GM12801 (cell line): ENCODE data around the gene PRICKLE3.

Experiments used
- TF ChIP-seq, protein P1 (sequence below): IDR thresholded peaks from one replicate; pipeline ENCODE4 v1.5.1; 2011; ENCODE audit warnings: control low read depth; ENCODE audit not compliant: insufficient read length; ENCODE audit errors: extremely low read depth

PRICKLE3 gene, protein sequence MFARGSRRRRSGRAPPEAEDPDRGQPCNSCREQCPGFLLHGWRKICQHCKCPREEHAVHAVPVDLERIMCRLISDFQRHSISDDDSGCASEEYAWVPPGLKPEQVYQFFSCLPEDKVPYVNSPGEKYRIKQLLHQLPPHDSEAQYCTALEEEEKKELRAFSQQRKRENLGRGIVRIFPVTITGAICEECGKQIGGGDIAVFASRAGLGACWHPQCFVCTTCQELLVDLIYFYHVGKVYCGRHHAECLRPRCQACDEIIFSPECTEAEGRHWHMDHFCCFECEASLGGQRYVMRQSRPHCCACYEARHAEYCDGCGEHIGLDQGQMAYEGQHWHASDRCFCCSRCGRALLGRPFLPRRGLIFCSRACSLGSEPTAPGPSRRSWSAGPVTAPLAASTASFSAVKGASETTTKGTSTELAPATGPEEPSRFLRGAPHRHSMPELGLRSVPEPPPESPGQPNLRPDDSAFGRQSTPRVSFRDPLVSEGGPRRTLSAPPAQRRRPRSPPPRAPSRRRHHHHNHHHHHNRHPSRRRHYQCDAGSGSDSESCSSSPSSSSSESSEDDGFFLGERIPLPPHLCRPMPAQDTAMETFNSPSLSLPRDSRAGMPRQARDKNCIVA

DNA sequence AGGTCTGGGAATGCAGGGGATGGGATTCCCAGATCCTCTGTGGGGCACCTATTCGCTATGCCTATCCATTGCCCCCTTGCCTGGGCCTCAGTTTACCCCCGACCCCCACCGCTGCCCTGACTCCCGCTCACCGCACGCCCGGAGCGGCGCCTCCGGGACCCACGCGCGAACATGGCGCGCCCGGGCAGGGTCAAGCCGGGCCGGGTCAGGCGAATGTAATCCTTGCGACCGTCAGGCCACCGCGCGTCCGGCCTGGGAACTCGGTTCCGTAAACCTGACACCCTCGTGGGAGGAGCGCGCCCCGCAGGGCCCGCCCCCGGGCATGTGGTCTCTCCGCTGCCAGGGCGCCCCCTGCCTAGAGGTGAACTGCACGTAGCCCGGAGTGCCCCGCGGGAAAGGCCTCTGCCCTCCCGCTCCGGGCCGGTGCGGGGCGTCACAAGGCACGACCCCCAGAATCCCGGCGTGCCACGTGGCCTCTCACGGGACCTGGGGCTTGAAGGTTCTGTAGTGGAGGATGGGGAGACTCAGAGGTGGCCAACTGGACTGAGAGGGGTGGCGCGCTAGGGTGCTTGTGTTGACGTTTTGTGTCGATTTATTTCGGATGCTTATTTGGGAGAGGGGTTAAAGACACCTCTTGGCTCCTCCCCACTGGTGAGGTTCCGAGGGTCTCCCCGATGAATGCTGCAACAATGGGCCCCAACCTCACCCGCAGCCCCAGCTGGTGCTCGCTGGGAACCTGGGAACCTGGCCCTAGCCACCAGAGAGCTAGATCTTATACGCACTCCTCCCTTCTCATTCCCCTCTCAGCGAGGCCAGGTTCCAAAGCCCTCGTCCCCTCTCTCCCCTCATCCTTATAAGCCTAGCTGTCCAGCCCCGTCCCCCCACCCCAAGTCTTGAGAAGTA, at the start of gene PRICKLE3:
TSS of gene PRICKLE3 (minus strand) at position 249 of the 903 bp plus-strand sequence. CDS start at position 173, 76 bp downstream.
- TF ChIP-seq, protein P1, sequence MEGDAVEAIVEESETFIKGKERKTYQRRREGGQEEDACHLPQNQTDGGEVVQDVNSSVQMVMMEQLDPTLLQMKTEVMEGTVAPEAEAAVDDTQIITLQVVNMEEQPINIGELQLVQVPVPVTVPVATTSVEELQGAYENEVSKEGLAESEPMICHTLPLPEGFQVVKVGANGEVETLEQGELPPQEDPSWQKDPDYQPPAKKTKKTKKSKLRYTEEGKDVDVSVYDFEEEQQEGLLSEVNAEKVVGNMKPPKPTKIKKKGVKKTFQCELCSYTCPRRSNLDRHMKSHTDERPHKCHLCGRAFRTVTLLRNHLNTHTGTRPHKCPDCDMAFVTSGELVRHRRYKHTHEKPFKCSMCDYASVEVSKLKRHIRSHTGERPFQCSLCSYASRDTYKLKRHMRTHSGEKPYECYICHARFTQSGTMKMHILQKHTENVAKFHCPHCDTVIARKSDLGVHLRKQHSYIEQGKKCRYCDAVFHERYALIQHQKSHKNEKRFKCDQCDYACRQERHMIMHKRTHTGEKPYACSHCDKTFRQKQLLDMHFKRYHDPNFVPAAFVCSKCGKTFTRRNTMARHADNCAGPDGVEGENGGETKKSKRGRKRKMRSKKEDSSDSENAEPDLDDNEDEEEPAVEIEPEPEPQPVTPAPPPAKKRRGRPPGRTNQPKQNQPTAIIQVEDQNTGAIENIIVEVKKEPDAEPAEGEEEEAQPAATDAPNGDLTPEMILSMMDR: no peak

DNA sequence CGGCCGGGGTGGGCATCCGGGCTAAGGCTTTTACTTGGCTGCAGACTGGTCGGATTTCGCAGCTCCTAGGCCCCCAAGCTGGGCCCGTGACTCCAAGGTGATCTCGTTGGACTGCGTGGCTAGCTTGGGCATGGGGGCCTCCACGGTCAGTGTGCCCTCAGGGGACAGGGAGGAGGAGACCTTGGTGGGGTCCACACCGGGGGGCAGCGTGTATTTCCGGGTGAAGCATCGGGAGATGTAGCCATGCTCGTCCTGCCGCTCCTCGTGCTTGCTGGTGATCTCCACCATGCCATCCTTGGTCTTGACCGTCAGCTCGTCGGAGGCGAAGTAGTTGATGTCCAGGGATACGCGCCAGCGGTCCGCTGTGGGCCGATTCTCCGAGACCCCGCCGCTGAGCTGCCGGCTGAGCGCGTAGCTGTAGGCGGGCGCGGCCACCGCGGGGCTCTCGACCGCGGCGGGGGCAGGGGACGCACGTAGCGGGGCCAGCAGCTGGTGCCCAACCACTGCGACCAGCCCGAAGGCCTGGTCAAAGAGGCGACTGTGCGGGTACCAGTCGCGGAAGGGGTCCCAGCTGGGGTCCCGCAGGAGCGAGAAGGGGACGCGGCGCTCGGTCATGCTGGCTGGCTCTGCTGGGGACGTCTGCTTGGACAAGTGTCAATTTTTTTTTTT, 47.8 kb upstream of the PRICKLE3 start:
- TF ChIP-seq, protein P1: no peak

DNA sequence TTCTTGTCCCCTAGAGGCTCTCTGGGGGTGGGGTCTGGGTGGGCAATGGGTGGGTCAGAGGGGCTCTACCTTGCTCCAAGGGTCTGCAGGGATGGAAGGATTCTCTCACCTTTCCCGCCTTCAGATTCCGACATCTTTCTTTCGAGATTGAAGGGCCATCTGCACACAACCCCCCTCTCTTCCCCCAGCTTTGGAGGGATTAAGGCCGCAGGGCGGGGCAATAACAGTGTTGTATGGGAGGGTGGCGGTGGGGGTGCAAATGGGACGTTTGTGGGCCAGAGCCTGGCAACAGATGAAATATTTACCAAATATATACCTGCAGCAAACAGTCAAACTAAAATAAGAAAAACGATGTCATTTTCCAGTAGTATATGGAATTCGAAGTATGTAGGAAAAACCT, 47.0 kb upstream of the PRICKLE3 start, which contains the start of gene CACNA1F:
TSS of gene CACNA1F (minus strand) at position 165 of the 400 bp plus-strand sequence. CDS start at position 134, 31 bp downstream.
- TF ChIP-seq, protein P1: no peak

DNA sequence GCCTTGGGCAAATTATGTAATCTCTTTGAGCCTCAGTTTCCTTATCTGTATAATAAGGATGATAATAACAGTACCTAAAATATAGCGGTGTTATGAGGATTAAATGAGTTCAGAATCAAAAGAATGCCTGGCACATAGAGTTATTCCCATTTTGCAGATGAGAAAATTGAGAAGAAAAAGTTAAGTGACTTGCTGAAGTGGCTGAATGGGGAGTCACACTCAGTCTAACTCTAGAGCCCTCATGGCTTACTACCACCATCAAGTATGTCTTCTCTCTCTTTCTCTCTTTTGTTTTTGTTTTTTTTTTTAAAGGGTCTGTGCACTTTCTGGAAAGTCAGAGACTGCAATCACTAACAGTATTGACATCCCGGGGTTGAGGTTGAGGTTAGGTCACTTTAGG, 46.4 kb upstream of the PRICKLE3 start:
- TF ChIP-seq, protein P1: no peak

DNA sequence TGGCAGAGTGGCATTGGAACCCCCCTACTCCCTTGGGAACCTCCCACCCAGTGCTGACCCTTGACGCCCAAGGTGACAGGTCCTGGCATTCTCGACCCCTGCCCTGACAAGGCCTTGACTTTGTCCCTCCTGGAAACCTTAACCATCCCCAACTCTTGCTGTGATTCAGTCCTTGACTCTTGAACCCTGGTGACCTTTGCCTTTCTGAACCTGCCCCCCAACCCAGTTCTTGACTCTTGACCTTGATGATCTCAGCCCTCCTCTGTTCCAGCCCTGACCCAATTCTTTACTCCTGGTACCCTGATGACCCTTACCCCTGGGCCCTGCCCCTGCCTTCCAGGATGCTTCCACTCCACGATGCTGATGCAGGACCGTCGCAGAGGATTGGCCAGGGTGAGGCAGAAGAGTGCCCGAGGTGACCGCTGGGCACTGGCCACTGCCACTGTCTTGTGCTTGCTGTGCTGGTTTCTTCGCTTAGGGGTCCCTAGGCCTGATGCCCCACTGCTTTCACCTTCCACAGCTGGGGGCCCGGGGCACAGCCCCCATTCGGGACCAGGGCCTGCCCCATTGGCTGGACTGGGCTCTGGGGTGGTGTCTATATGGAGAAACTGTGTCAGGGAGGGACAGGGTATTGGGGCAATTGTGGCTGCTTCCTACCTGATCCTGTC, 45.3 kb upstream of the PRICKLE3 start:
- TF ChIP-seq, protein P1: no peak

DNA sequence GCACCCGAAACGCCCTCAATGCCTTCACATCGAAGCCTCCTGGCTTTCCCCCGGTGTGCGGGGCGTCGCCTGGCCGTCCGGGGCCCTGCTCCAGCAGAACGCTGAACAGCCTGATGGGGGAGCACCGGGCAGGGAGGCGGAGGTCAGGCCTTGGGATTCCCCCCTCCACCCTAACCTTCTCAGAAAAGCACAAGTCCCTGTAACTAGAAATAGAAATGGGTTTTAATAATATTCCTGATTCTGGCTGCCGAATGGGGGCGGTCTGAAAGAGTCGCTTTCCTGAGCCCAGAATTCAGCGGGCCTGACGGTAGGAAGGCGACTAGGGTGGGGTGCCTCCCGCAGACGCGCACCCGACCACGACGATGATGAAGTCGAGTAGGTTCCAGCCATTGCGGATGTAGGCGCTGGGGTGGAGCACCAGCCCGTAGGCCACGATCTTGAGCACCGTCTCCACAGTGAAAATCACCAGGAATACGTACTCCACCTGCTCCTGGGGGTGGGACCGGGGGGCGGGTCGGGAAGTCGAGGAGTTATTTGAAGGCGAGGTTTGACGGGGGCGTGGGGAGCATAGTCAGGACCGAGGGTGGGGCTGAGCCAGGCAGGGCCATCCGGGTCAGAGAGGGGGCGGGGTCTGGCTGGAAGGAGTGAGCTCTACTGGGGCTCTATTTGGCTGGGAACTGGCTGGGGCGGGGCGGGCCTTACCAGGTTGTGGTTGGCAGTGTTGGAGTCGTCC, 44.5 kb upstream of the PRICKLE3 start:
- TF ChIP-seq, protein P1: no peak
